Upper lobe of right lung (tissue), 1 donor: ENCODE data around the gene CLIC5. TPM values are rescaled to one million over a fixed set of nuclear protein-coding genes. Genes with fewer than 3 reads are reported as not detected.

Experiments
- ATAC-seq: fragments of 200-7000 bp; cut with Tn5 transposase; one replicate; pipeline ENCODE4 v1.9.1; 2020; ENCODE audit warnings: mild to moderate bottlenecking, moderate library complexity
- DNase-seq: peaks from one replicate; pipeline ENCODE4 v3.0.0-alpha.2; 2020
- H3K27ac ChIP-seq: fragments of 200-600 bp; one replicate; pipeline ENCODE4 v1.8.0; 2022
- H3K27me3 ChIP-seq: fragments of 200-600 bp; one replicate; pipeline ENCODE4 v1.8.0; 2022; ENCODE audit warnings: mild to moderate bottlenecking
- H3K36me3 ChIP-seq: fragments of 200-600 bp; one replicate; pipeline ENCODE4 v1.8.0; 2022
- H3K4me1 ChIP-seq: fragments of 200-600 bp; one replicate; pipeline ENCODE4 v1.8.0; 2022
- H3K4me3 ChIP-seq: fragments of 200-600 bp; one replicate; pipeline ENCODE4 v1.8.0; 2022; ENCODE audit warnings: mild to moderate bottlenecking
- H3K9me3 ChIP-seq: fragments of 200-600 bp; one replicate; pipeline ENCODE4 v1.8.0; 2022
- intact Hi-C: fragments of 100-400 bp; cut with DNase I; formaldehyde crosslinking; loops from one replicate; pipeline ENCODE4 v1.11.0; 2022
- total RNA-seq: library from RNA; stranded (reverse); fragmentation: NEBNext Ultra II Directional; extraction: Animal tissue kit (Norgen Biotek cat#: 25700); gene quantifications from one replicate; pipeline ENCODE4 v1.2.1, GENCODE V29; 2021
- TF ChIP-seq, protein P1 (sequence below): fragments of 200-600 bp; IDR thresholded peaks from one replicate; pipeline ENCODE4 v1.8.0; 2022; ENCODE audit warnings: antibody characterized with exemption
- donor health status: DM: no; HTN: yes; CAD: no; lungs with severe emphysema.

Gene CLIC5
- total RNA-seq, 1 donor from 2014 or later, result 131 TPM

- H3K36me3 ChIP-seq, result no peaks in the 10 kb centered on the region
- no peaks in the 10 kb centered on the region for H3K27me3 ChIP-seq
- DNase-seq, result no peak
- no peaks in the 10 kb centered on the region for H3K9me3 ChIP-seq
- ATAC-seq, result no peak
- H3K27ac ChIP-seq, result no peak overlapping the region
- no peak overlapping the region for H3K4me3 ChIP-seq
- TF ChIP-seq, protein P1, sequence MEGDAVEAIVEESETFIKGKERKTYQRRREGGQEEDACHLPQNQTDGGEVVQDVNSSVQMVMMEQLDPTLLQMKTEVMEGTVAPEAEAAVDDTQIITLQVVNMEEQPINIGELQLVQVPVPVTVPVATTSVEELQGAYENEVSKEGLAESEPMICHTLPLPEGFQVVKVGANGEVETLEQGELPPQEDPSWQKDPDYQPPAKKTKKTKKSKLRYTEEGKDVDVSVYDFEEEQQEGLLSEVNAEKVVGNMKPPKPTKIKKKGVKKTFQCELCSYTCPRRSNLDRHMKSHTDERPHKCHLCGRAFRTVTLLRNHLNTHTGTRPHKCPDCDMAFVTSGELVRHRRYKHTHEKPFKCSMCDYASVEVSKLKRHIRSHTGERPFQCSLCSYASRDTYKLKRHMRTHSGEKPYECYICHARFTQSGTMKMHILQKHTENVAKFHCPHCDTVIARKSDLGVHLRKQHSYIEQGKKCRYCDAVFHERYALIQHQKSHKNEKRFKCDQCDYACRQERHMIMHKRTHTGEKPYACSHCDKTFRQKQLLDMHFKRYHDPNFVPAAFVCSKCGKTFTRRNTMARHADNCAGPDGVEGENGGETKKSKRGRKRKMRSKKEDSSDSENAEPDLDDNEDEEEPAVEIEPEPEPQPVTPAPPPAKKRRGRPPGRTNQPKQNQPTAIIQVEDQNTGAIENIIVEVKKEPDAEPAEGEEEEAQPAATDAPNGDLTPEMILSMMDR, result no peak
- intact Hi-C loops, result no loop called here
- H3K4me1 ChIP-seq, result peaks cover 22% of the 10 kb centered on the region
These were observed 43.3 kb upstream of the CLIC5 start for GRCh38 chr6:46058951-46059350.

GRCh38 chr6:46057792-46058191 lies 42.1 kb upstream of the CLIC5 start:
- Histone ChIP-seq H3K27ac (no peak overlapping the region), H3K9me3 (no peaks in the 10 kb centered on the region), H3K36me3 (no peaks in the 10 kb centered on the region), H3K4me1 (peaks cover 26% of the 10 kb centered on the region), H3K27me3 (no peaks in the 10 kb centered on the region), H3K4me3 (no peak overlapping the region)
- ATAC-seq (no peak), DNase-seq (no peak)
- TF ChIP-seq, protein P1, result no peak
- intact Hi-C loops, result no loop called here

GRCh38 chr6:46056906-46057529 lies 41.4 kb upstream of the CLIC5 start:
- intact Hi-C loops, result no loop called here
- no peak for ATAC-seq
- Histone ChIP-seq H3K27ac (no peak overlapping the region), H3K9me3 (no peaks in the 10 kb centered on the region), H3K4me3 (no peak overlapping the region), H3K4me1 (peaks cover 25% of the 10 kb centered on the region), H3K27me3 (no peaks in the 10 kb centered on the region), H3K36me3 (no peaks in the 10 kb centered on the region)
- DNase-seq, result no peak
- TF ChIP-seq, protein P1, result no peak

DNA sequence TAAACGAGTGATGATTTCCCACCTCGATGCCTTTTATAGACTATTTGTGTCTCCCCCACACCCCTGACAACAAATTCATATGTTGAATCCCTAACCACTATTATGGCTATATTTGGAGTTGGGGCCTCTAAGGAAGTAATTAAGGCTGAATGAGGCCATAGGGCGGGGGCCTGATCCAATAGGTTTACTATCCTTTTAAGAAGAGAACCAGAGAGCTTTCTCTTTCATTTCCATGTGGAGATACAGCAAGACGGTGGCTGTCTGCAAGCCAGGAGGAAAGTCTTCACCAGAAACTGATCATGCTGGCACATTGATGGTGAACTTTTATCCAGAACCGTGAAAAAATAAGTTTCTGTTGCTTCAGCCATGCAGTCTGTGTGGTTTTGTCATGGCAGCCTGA lies 38.9 kb upstream of the CLIC5 start:
- Histone ChIP-seq H3K9me3 (no peaks in the 10 kb centered on the region), H3K4me1 (peaks cover 27% of the 10 kb centered on the region), H3K27me3 (no peaks in the 10 kb centered on the region), H3K36me3 (no peaks in the 10 kb centered on the region), H3K27ac (peak overlapping the region; percentile 65), H3K4me3 (no peak overlapping the region)
- DNase-seq (no peak), ATAC-seq (no peak)
- TF ChIP-seq, protein P1, result no peak
- intact Hi-C loops, result no loop called here

GRCh38 chr6:46053039-46053933 lies 37.6 kb upstream of the CLIC5 start:
- H3K9me3 ChIP-seq, result no peaks in the 10 kb centered on the region
- ATAC-seq (peak; percentile 90), DNase-seq (no peak)
- TF ChIP-seq, protein P1, result no peak
- H3K4me1 ChIP-seq, result peaks cover 27% of the 10 kb centered on the region
- H3K27me3 ChIP-seq, result no peaks in the 10 kb centered on the region
- no peaks in the 10 kb centered on the region for H3K36me3 ChIP-seq
- peak overlapping the region; percentile 65 for H3K27ac ChIP-seq
- no peak overlapping the region for H3K4me3 ChIP-seq
- intact Hi-C loops, result no loop called here
